ENCODE results near the gene STRN4. TPM values are rescaled to one million over a fixed set of nuclear protein-coding genes. Genes with fewer than 3 reads are reported as not detected.
A peak's percentile ranks its signal among the peaks of the same experiment; 100 is the strongest.

The STRN4 gene
- total and polyA plus RNA-seq, 2 donors from 2014 or later: 31.5 to 74.9 TPM

DNA sequence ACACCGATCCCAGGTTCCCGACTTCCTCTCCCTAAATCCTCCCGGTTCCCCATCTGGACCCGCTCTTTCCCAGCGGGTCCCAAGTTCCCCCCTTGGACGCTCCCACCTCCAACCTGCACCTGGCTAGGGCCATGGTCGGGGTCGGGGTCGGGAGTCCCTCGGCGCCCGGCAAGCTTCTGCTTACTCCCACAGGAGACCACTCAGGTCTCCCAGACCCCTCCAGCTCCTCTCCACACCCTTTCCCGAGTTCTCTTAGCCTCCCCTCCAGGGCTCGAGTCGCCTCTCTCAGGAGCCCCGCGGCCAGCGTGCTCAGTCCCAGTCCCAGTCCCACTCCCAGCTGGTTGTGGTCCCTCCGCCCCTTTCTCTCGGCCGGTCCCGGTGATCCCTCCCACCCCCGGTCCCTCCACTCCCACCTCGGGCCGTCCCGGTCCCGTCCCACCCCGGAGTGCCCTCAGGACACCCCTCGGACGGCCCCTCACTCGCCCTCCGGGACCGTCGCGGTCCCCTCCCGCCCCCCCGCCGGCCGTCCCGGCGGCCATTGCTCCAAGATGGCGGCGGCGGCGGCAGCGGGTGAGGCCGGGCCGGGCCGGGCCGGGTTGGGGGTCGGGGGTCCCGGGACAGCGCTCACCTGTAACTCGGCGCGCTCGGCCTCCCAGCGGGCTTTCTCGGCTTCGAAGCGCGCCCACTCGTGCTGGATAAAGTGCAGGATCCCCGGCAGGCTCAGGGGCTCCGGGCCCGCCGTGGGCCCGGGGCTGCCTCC, 549 bp downstream of the STRN4 start, which contains the start of gene FKRP:
Gene FKRP, plus strand, starts transcription at position 537 of the 760 bp plus-strand sequence. CDS start 9,394 bp downstream, outside the sequence.
- Histone ChIP-seq H3K4me3 (ENCODE audit: low read length in 3 of 3) (peak within 1 kb of the TSS; percentile 71 to 90 (median 88)), H3K36me3 (ENCODE audit: control insufficient read depth in 2 of 3, insufficient read depth in 3 of 3, low read length in 3 of 3) (peaks cover 0 to 3% (median 0%) of the 10 kb centered on the region in 3 donors), H3K9me3 (ENCODE audit: control insufficient read depth in 2 of 3, insufficient read depth in 1 of 3, low read length in 3 of 3) (no peaks in the 10 kb centered on the region), H3K27me3 (ENCODE audit: control insufficient read depth, insufficient read depth, low read length) (no peaks in the 10 kb centered on the region), H3K4me1 (ENCODE audit: control insufficient read depth in 2 of 3, insufficient read depth in 2 of 3, low read depth in 1 of 3, low read length in 3 of 3) (peaks cover 0 to 18% (median 7%) of the 10 kb centered on the region in 3 donors), H3K27ac (ENCODE audit: low read depth in 2 of 2, low read length in 2 of 2) (peak within 1 kb of the TSS; percentile 57 to 64), H3K9ac (ENCODE audit: low read length in 3 of 3) (peak within 1 kb of the TSS; percentile 64 to 92 (median 90))
- TF ChIP-seq, protein P1, sequence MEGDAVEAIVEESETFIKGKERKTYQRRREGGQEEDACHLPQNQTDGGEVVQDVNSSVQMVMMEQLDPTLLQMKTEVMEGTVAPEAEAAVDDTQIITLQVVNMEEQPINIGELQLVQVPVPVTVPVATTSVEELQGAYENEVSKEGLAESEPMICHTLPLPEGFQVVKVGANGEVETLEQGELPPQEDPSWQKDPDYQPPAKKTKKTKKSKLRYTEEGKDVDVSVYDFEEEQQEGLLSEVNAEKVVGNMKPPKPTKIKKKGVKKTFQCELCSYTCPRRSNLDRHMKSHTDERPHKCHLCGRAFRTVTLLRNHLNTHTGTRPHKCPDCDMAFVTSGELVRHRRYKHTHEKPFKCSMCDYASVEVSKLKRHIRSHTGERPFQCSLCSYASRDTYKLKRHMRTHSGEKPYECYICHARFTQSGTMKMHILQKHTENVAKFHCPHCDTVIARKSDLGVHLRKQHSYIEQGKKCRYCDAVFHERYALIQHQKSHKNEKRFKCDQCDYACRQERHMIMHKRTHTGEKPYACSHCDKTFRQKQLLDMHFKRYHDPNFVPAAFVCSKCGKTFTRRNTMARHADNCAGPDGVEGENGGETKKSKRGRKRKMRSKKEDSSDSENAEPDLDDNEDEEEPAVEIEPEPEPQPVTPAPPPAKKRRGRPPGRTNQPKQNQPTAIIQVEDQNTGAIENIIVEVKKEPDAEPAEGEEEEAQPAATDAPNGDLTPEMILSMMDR (IDR thresholded peaks at IDR 0.05; ENCODE audit: borderline replicate concordance, extremely low read depth, insufficient read depth): no peak
- DNase-seq: peak in 4 of 5 donors; percentile 50 to 79 (median 68)
- intact Hi-C loops (cut with DNase I): no loop called here
- FAIRE-seq: no peak

DNA sequence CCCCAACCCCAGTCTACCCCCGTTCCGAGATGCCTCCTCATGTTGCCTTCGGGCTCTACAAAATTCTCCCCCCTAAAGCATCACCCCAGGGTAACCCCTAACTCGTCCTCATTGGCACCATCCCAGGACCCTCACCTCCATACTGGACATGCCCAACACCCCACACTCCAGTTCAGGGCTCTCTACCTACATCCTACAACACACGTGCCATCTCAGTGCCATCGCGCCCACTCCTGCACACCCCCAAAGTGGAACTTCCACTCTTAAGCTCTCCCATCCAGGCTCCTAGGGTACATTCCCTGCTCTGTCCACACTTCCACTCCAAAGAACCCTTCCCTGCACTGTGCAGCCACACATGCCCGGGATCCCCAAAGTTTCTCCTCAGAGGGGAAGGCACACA, 1.2 kb downstream of the STRN4 start:
- FAIRE-seq: no peak
- intact Hi-C loops (cut with DNase I): no loop called here

DNA sequence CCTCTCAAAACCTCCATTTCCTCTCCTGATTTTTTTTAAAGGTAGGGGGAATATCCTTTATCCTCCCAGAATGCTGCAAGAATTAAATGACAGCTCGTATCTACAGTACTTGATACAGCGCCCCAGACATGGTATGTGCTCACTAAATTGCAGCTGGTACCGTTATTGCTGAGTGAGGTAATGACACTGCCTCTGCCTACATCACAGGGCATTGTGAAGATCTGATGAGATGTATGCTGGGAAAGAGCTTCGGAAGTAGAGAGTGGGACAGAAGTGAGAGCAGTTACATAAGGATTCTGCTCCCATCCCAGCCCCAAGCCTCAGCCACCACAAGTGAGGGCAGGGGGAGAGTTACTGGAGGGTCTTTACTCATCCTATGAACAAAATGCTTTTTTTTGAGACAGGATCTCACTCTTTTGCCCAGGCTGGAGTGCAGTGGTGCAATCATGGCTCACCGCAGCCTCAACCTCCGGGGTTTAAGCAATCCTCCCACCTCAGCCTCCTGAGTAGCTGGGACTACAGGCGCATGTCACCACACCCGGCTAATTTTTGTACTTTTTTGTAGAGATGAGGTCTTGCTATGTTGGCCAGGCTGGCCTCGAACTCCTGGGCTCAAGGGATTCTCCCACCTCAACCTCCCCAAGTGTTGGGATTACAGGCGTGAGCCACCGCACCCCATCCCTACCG, 2.1 kb downstream of the STRN4 start:
- no peak overlapping the region for H3K27ac ChIP-seq (ENCODE audit: low read depth in 2 of 2, low read length in 2 of 2)
- H3K9ac ChIP-seq (ENCODE audit: low read length in 3 of 3): no peak overlapping the region
- TF ChIP-seq, protein P1 (IDR thresholded peaks at IDR 0.05; ENCODE audit: borderline replicate concordance, extremely low read depth, insufficient read depth): no peak
- peak overlapping the region in 1 of 3 donors; percentile 88 for H3K4me3 ChIP-seq (ENCODE audit: low read length in 3 of 3)
- H3K4me1 ChIP-seq (ENCODE audit: control insufficient read depth in 2 of 3, insufficient read depth in 2 of 3, low read depth in 1 of 3, low read length in 3 of 3): peaks cover 0 to 18% (median 7%) of the 10 kb centered on the region in 3 donors
- no peak for DNase-seq
- H3K36me3 ChIP-seq (ENCODE audit: control insufficient read depth in 2 of 3, insufficient read depth in 3 of 3, low read length in 3 of 3): peaks cover 0 to 2% (median 0%) of the 10 kb centered on the region in 3 donors
- no peaks in the 10 kb centered on the region for H3K9me3 ChIP-seq (ENCODE audit: control insufficient read depth in 2 of 3, insufficient read depth in 1 of 3, low read length in 3 of 3)
- no peaks in the 10 kb centered on the region for H3K27me3 ChIP-seq (ENCODE audit: control insufficient read depth, insufficient read depth, low read length)
- no peak for FAIRE-seq
- intact Hi-C loops (cut with DNase I): no loop called here

More for the DNA sequence above, 1.2 kb downstream of the STRN4 start:
- Histone ChIP-seq H3K9me3 (ENCODE audit: control insufficient read depth in 2 of 3, insufficient read depth in 1 of 3, low read length in 3 of 3) (no peaks in the 10 kb centered on the region), H3K27ac (ENCODE audit: low read depth in 2 of 2, low read length in 2 of 2) (no peak overlapping the region), H3K4me3 (ENCODE audit: low read length in 3 of 3) (peak overlapping the region; percentile 71 to 90 (median 88)), H3K9ac (ENCODE audit: low read length in 3 of 3) (peak overlapping the region; percentile 64 to 92 (median 90)), H3K36me3 (ENCODE audit: control insufficient read depth in 2 of 3, insufficient read depth in 3 of 3, low read length in 3 of 3) (peaks cover 0 to 2% (median 0%) of the 10 kb centered on the region in 3 donors), H3K27me3 (ENCODE audit: control insufficient read depth, insufficient read depth, low read length) (no peaks in the 10 kb centered on the region), H3K4me1 (ENCODE audit: control insufficient read depth in 2 of 3, insufficient read depth in 2 of 3, low read depth in 1 of 3, low read length in 3 of 3) (peaks cover 0 to 18% (median 7%) of the 10 kb centered on the region in 3 donors)
- TF ChIP-seq, protein P1 (IDR thresholded peaks at IDR 0.05; ENCODE audit: borderline replicate concordance, extremely low read depth, insufficient read depth): no peak
- DNase-seq: peak in 1 of 5 donors; percentile 60

All from kidney (tissue), 14 donors.